SJCRH30 (cell line): ENCODE results near the gene P2RX7. TPM values are rescaled to one million over a fixed set of nuclear protein-coding genes. Genes with fewer than 3 reads are reported as not detected.

ENCODE experiments used
- DNase-seq, 2 experiments: peaks; one replicate each; pipeline ENCODE4 v3.0.0-alpha.2; 2015 to 2020
- H3K27ac ChIP-seq: fragments of 250-450 bp; sonication (Bioruptor Pico); 2 replicates; pipeline ENCODE4 v1.5.1; 2020; ENCODE audit warnings: mild to moderate bottlenecking, moderate library complexity
- H3K27me3 ChIP-seq: fragments of 250-450 bp; sonication (Bioruptor Pico); 2 replicates; pipeline ENCODE4 v1.5.1; 2020; ENCODE audit warnings: mild to moderate bottlenecking, moderate library complexity
- H3K36me3 ChIP-seq: fragments of 250-450 bp; sonication (Bioruptor Pico); 2 replicates; pipeline ENCODE4 v1.5.1; 2020; ENCODE audit warnings: mild to moderate bottlenecking, moderate library complexity
- H3K4me1 ChIP-seq: fragments of 250-450 bp; sonication (Bioruptor Pico); 2 replicates; pipeline ENCODE4 v1.5.1; 2020; ENCODE audit warnings: mild to moderate bottlenecking, moderate library complexity
- H3K4me3 ChIP-seq: fragments of 250-450 bp; sonication (Bioruptor Pico); 2 replicates; pipeline ENCODE4 v1.5.1; 2020; ENCODE audit warnings: mild to moderate bottlenecking, moderate library complexity
- H3K9me3 ChIP-seq: fragments of 250-450 bp; sonication (Bioruptor Pico); replicated peaks from 2 replicates; pipeline ENCODE4 v1.5.1; 2020; ENCODE audit warnings: mild to moderate bottlenecking, moderate library complexity
- total RNA-seq: library from RNA; depleted of rRNA; stranded (reverse); fragments of >200 nt; shearing (Covaris generic); gene quantifications from 2 replicates; pipeline ENCODE4 v1.2.3, GENCODE V29; 2014

The P2RX7 gene
- total RNA-seq, 1 experiment from 2014 or later = 2.5 TPM

DNA sequence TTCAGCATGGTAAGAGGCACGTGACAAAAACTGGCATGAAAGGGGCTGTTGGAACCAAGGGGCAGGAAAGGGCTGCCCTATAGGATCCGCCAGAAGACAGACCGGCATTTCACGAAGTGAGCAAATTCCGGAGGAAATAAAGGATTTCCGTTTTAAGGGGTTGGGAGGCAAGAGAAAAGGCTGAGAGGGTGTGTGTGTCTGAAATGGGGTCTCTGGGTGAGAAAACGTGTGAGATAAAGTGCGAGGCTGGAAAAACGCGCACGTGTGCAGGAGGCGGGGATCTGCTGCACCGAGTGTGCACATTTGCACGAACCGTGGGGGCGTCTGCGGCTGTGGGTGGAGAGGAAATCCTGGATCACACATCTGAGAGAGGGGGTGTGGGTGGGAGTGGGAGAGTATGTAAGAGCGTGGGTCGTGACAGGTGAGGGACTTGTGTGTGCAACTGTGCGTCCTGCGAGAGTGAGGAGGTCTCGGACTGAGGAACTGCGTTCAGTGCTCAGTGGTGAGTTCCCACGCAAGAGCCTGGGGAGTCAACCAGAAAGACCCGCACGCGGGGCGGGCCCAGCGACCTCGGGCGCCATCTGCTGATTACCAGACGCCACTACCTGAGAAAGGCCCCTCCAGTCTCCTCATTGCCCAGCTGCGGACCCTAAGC, 37.0 kb upstream of the P2RX7 start:
- Histone ChIP-seq H3K4me1 (no peaks in the 10 kb centered on the region), H3K9me3 (peaks cover 6% of the 10 kb centered on the region; the same call in 1 of the 2 replicates), H3K27ac (no peak overlapping the region), H3K36me3 (no peaks in the 10 kb centered on the region), H3K27me3 (no peaks in the 10 kb centered on the region), H3K4me3 (peak overlapping the region; percentile 39)
- peak; percentile 66 to 86 for DNase-seq

DNA sequence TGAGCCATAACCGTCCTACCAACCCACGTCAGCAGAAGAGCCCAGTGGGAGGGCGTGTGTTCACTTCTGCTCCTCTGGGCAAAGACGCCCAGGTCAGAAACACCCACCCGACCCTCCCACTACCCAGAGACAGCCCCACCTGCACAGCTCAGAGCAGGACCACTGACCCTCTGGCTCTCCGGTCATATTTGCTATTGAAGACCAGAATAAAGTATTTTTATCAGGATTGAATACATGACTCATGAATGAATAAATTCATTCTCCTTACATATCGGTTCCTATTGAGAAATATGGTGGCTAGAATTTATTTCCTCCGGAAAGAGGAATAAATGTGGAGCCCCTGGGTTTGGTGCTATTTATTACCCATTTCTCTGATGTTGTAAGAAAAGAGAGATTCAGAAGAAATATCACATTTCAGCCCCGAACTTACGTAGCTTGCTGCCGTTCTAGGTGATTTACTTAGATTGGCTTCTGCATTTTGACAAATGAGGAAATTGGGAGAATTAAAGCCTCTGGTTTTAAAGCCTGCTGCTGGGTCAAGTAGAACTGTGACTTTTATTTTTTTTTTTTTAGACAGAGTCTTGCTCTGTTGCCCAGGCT, 36.4 kb upstream of the P2RX7 start:
- Histone ChIP-seq H3K9me3 (peaks cover 6% of the 10 kb centered on the region; the same call in 1 of the 2 replicates), H3K27ac (no peak overlapping the region), H3K36me3 (no peaks in the 10 kb centered on the region), H3K27me3 (no peaks in the 10 kb centered on the region), H3K4me3 (no peak overlapping the region), H3K4me1 (no peaks in the 10 kb centered on the region)
- DNase-seq = no peak

DNA sequence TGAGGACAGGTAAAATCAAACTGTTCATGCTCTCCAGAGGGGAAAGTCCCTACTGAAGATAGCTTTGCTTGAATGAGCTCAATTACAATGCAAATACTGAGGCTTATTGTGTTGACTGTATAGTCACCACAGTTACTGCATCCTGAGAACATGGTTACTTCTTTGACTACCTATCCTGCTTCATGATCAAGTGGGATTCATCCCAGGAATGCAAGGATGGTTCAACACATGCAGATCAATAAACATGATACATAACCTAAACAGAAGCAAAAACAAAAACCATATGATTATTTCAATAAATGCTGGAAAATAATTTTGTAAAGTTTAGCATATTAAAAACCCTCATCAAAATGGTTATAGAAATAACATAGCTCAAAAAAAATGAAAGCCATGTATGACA, 32.9 kb upstream of the P2RX7 start:
- Histone ChIP-seq H3K36me3 (no peaks in the 10 kb centered on the region), H3K27me3 (no peaks in the 10 kb centered on the region), H3K4me3 (no peak overlapping the region), H3K9me3 (peaks cover 6% of the 10 kb centered on the region; the same call in 1 of the 2 replicates), H3K4me1 (no peaks in the 10 kb centered on the region), H3K27ac (no peak overlapping the region)
- no peak for DNase-seq

DNA sequence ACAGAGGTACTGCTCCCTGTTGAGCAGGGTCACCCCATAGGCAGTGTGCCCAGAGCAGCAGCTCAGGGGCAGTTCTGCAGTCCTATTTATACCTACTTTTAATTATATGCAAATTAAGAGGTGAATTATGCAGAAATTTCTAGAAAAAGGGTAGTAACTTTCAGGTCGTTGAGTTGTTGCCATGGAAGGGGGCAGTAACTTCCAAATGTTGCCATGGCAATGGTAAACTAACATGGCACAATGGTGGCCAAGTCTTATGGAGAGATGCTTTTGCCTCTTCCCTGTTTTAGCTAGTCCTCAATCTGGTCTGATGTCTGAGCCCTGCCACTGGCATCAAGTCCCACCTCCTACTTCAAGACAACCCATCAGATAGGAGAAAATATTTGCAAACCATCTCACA, 30.4 kb upstream of the P2RX7 start:
- Histone ChIP-seq H3K27me3 (no peaks in the 10 kb centered on the region), H3K4me1 (no peaks in the 10 kb centered on the region), H3K27ac (no peak overlapping the region), H3K36me3 (no peaks in the 10 kb centered on the region), H3K9me3 (peaks cover 6% of the 10 kb centered on the region; the same call in 1 of the 2 replicates), H3K4me3 (no peak overlapping the region)
- no peak for DNase-seq

DNA sequence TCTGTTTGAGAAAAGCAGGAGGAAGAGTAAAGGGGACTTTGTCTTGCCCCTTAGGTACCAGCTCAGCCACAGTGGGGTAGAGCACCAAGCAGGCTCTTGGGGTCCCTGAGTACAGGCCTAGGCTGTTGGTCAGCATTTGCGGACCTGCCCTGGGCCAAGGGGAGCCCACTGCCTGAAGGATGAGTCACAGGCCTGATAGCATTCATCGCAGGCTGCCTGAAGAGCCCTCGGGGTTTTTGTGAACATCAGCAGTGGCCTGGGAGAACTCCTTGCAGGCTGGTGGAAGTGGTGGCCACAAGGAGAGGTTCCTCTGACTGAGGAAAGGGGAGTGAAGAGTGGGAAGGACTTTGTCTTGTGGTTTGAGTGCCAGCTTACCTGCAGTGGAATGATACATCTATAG, 25.0 kb upstream of the P2RX7 start:
- DNase-seq = no peak
- H3K4me1 ChIP-seq = peaks cover 11% of the 10 kb centered on the region
- no peak overlapping the region for H3K27ac ChIP-seq
- no peaks in the 10 kb centered on the region for H3K27me3 ChIP-seq
- H3K36me3 ChIP-seq = no peaks in the 10 kb centered on the region
- H3K9me3 ChIP-seq = no peaks in the 10 kb centered on the region; the same call in 1 of the 2 replicates
- H3K4me3 ChIP-seq = no peak overlapping the region

DNA sequence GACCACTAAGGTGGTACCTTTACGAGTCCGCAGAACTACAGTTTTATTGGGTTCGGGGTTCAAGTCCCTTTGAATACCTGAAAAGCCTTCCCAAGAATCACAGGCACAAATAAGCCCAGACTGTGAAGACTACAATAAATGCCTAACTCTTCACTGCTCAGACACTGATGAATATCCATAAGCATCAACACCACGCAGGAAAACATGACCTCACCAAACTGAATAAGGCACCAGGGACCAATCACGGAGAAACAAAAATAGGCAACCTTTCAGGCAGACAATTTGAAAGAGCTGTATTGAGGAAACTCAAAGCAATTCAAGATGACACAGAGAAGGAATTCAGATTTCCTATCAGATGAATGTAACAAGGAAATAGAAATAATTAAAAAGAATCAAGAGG, 24.2 kb upstream of the P2RX7 start:
- Histone ChIP-seq H3K9me3 (no peaks in the 10 kb centered on the region; the same call in 1 of the 2 replicates), H3K4me1 (peaks cover 18% of the 10 kb centered on the region), H3K36me3 (no peaks in the 10 kb centered on the region), H3K4me3 (no peak overlapping the region), H3K27me3 (no peaks in the 10 kb centered on the region), H3K27ac (no peak overlapping the region)
- DNase-seq = no peak

DNA sequence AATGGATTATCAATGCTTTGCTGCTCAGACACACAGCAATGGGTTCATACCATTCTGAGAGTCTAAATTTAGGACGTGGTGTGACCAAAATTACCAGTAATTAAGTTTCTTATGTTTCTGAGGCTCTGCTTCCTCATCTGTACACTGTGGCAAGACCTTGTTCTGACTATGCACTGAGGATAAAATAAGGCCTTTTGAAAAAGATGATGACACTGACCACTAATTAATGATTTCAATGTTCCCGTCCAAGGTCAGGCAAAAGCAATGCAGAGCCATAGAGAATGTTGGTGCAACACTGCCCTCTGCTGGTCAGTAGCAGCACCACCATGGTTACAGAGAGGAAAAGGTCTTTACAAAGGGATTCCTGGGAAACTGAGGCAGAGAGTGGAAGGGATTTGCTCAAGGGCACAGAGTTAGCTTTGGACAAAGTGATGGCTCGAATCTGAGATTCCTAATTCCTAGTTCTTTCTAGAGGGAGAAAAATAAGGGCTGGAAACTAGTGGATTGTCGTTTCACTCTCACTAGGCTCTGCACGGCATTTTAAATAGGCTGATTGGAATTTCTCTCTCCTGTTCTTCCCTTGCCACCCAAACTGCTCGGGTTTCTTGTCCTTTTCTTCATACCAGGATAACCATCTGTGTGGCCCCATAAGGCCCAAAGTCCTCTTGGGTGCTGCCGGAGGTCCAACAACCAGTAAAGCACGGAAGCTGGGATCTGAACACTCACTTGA, 22.3 kb upstream of the P2RX7 start:
- Histone ChIP-seq H3K4me3 (no peak overlapping the region), H3K9me3 (no peaks in the 10 kb centered on the region), H3K27ac (no peak overlapping the region), H3K36me3 (no peaks in the 10 kb centered on the region), H3K4me1 (peaks cover 27% of the 10 kb centered on the region), H3K27me3 (no peaks in the 10 kb centered on the region)
- peak; percentile 52 to 85 for DNase-seq

DNA sequence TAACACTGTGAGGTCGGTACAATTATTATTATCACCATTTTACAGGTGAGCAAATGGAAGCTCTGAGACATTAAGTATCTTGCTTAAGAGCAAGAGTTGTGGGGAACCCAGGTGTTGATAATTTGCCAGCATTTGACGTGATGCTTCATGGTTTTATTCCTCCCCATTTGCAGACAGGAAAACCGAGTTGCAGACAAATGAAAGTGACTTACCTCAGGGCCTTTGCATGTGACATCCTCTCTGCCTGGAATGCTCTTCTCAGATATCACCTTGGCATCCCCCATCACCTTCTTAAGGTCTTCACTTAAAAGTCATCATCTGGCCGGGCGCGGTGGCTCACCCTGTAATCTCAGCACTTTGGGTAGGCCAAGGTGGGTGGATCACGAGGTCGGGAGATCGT, 21.0 kb upstream of the P2RX7 start:
- no peak overlapping the region for H3K4me3 ChIP-seq
- H3K36me3 ChIP-seq = no peaks in the 10 kb centered on the region
- H3K9me3 ChIP-seq = no peaks in the 10 kb centered on the region
- peaks cover 27% of the 10 kb centered on the region for H3K4me1 ChIP-seq
- DNase-seq = no peak
- H3K27me3 ChIP-seq = no peaks in the 10 kb centered on the region
- no peak overlapping the region for H3K27ac ChIP-seq

DNA sequence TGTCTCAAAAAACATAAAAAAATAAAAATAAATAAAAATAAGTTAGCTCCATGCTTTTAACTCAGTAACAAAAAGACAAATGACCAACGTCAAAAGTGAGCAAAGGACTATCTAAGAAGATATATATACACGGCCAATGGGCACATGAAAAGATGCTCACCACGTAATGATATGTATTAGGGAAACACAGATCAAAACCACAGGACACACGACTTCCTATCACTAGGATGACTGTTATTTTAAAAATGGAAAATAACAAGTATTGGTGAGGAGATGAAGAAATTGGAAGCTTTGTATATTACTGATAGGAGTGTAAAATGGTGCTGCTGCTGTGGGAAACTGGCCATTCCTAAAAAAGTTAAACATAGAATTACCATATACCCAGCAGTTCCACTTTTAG, 20.2 kb upstream of the P2RX7 start:
- H3K4me1 ChIP-seq = peaks cover 27% of the 10 kb centered on the region
- no peaks in the 10 kb centered on the region for H3K36me3 ChIP-seq
- no peaks in the 10 kb centered on the region for H3K27me3 ChIP-seq
- no peak for DNase-seq
- H3K27ac ChIP-seq = no peak overlapping the region
- H3K4me3 ChIP-seq = no peak overlapping the region
- H3K9me3 ChIP-seq = no peaks in the 10 kb centered on the region

DNA sequence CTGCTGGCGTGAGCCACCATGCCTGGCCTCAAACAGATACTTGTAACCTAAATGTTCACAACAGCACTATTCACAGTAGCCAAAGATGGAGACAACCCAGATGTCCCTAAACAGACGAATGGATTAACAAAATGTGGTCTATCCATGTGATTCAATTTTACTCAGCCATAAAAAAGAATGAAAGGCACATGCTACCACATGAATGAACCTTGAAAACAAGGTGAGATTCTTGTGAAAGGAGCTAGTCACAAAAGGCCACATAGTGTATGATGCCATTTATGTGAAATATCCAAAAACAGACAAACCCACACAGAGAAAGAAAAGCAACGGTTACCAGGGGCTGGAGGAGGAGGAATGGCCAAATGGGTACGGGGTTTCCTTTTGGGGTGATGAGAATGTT, 19.6 kb upstream of the P2RX7 start:
- Histone ChIP-seq H3K4me3 (no peak overlapping the region), H3K36me3 (no peaks in the 10 kb centered on the region), H3K27me3 (no peaks in the 10 kb centered on the region), H3K4me1 (peaks cover 27% of the 10 kb centered on the region), H3K9me3 (no peaks in the 10 kb centered on the region), H3K27ac (peak overlapping the region; percentile 74)
- DNase-seq = no peak

DNA sequence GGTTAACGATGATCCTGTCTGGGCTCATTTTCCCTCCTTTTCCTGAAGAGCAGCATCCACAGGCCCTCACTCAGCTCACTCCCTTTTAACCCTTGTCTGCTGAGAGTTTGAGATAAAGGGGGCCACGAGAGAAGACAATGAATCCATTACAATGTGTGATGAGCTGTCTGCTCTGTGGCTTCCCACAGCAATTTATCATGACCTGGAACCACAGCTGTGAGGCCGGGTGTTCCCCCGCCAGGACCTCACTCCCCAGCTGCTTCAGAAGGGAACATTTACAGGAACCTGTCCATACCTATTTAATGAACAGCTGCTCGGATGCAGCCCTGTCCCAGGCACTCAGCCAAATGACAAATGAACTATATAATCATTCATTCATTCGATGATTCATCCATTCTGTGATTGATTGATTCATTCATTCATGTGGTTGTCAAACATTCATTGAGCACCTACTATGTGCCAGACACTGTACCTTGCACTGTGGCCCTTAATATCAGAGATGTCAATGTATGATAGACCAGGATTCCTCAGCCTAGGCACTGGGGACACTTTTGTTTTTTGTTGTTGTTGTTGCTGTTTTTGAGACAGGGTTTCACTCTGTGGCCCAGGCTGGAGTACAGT, 18.5 kb upstream of the P2RX7 start:
- no peaks in the 10 kb centered on the region for H3K36me3 ChIP-seq
- H3K4me3 ChIP-seq = no peak overlapping the region
- DNase-seq = peak; percentile 86 to 89
- H3K27ac ChIP-seq = peak overlapping the region; percentile 74
- H3K27me3 ChIP-seq = no peaks in the 10 kb centered on the region
- H3K4me1 ChIP-seq = peaks cover 27% of the 10 kb centered on the region
- no peaks in the 10 kb centered on the region for H3K9me3 ChIP-seq

DNA sequence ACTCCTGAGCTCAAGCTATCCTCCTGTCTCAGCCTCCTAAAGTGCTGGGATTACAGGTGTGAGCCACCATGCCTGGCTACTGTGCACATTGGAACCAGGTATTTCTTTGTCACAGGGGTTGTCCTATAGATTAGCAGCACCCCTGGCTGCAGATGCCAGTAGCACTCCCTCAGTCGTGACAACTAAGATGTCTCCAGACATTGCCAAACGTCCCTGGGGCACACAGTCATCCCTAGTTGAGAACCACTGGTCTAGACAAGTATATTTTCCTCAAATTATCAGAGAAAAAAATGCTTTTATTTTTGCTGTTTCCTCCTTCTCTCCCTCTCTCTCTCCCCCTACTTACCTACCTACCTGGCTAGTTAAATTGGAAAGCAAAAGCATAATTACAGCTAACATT, 17.9 kb upstream of the P2RX7 start:
- H3K27ac ChIP-seq = no peak overlapping the region
- no peaks in the 10 kb centered on the region for H3K36me3 ChIP-seq
- no peak for DNase-seq
- peaks cover 22% of the 10 kb centered on the region for H3K4me1 ChIP-seq
- H3K4me3 ChIP-seq = no peak overlapping the region
- no peaks in the 10 kb centered on the region for H3K27me3 ChIP-seq
- no peaks in the 10 kb centered on the region for H3K9me3 ChIP-seq

DNA sequence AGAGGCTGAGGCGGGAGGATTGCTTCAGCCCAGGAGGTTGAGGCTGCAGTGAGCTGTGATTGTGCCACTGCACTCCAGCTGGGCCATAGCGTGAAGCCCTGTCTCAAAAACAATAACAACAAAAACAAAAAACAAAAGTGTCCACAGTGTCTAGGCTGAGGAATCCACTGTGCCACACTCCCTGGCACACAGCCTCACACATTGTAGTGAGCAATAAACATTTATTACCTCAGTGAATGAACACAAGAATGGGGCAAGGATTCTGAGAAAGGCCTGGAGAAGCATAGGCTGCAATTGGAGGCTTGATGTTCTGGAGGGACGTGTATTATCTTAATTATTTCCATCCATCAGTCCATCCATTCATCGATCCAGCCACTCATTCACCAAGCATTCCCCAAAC, 17.1 kb upstream of the P2RX7 start:
- Histone ChIP-seq H3K36me3 (no peaks in the 10 kb centered on the region), H3K4me1 (peaks cover 17% of the 10 kb centered on the region), H3K27me3 (no peaks in the 10 kb centered on the region), H3K27ac (no peak overlapping the region), H3K9me3 (no peaks in the 10 kb centered on the region), H3K4me3 (no peak overlapping the region)
- no peak for DNase-seq

DNA sequence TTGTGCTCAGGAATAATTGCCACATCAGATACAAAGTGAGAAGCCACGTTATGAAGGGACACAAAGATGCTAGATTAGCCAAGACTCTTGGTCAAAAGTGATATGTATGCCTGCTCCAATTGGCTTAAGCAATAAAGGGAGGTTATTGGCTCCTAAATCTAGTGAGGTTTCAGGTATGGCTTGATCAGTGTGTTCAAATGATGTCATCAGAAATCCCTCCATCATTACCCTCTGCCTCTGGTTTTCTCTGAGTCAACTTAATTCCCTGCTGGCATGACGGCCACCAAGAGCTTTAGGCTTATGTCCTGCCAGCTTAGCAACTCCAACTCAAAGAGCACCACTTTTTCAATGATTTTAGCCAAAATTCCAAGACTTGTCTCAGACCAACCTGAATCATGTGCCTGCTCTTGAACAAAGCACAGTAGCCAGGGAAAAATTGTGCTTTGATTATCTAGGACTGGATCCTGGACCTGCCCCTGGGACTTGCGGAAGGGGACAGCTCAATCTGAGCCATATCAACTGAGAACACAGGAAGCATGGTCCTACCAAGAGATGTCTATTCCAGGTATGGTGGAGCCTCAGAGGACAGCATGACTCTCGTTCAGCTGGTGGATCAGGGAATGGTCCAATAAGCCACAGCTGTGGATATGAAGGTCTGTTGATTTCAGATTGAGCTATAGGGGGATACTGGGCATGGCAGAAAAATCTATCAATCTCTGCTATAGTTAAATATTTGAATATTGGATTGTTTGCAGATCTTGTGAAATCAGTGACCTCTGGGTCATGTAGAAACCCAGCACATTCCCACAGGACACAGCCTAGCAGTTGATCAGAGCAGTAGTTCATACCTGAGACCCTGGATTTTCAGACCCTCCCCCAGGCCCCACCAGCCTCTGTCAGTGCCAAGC, 16.1 kb upstream of the P2RX7 start:
- Histone ChIP-seq H3K27me3 (no peaks in the 10 kb centered on the region), H3K36me3 (no peaks in the 10 kb centered on the region), H3K9me3 (no peaks in the 10 kb centered on the region), H3K4me1 (peaks cover 17% of the 10 kb centered on the region), H3K27ac (no peak overlapping the region), H3K4me3 (no peak overlapping the region)
- DNase-seq = no peak
